CD14-positive monocyte (primary cell): ENCODE results near the gene PPP1R8. TPM values are rescaled to one million over a fixed set of nuclear protein-coding genes. Genes with fewer than 3 reads are reported as not detected.
A peak's percentile ranks its signal among the peaks of the same experiment; 100 is the strongest.
"Not testable (repeated sequence)": the region's sequence is repeated elsewhere in the genome, so short reads cannot be mapped to it uniquely, and the experiment has no call there.

Experiments
- DNase-seq, 3 donors: peaks; one replicate each; pipeline ENCODE4 v3.0.0-alpha.2; 2011 to 2022
- H2AFZ ChIP-seq: 2 replicates; pipeline ENCODE4 v1.6.0; 2012; ENCODE audit warnings: mild to moderate bottlenecking, low read depth, low read length, inconsistent platforms; ENCODE audit not compliant: insufficient read depth, poor library complexity, severe bottlenecking
- H3K27ac ChIP-seq, 2 donors: 1 replicate in 1 of 2; 2 replicates in 1 of 2; pipeline ENCODE4 v1.5.1; 2012 to 2013; ENCODE audit warnings: low read length in 2 of 2, control low read depth in 1 of 2, inconsistent platforms in 1 of 2, low read depth in 1 of 2, mild to moderate bottlenecking in 1 of 2
- H3K27me3 ChIP-seq, 2 donors: one replicate each; pipeline versions ENCODE4 v1.6.0 to v1.6.1; 2011 to 2013; ENCODE audit warnings: low read length in 2 of 2; ENCODE audit not compliant: control insufficient read depth in 2 of 2, insufficient read depth in 2 of 2
- H3K36me3 ChIP-seq, 2 donors: replicated peaks in 1 of 2; 1 replicate in 1 of 2; 2 replicates in 1 of 2; pipeline versions ENCODE4 v1.5.1 to v1.6.1; 2012 to 2013; ENCODE audit warnings: low read length in 2 of 2, control low read depth in 1 of 2, inconsistent platforms in 1 of 2, mild to moderate bottlenecking in 1 of 2; ENCODE audit not compliant: insufficient read depth in 2 of 2, control insufficient read depth in 1 of 2
- H3K4me1 ChIP-seq, 2 donors: 1 replicate in 1 of 2; 2 replicates in 1 of 2; pipeline versions ENCODE4 v1.5.1 to v1.6.1; 2012 to 2013; ENCODE audit warnings: low read length in 2 of 2, control low read depth in 1 of 2, inconsistent platforms in 1 of 2, mild to moderate bottlenecking in 1 of 2, moderate library complexity in 1 of 2; ENCODE audit not compliant: insufficient read depth in 2 of 2, control insufficient read depth in 1 of 2
- H3K4me2 ChIP-seq: replicated peaks from 2 replicates; pipeline ENCODE3; 2012; ENCODE audit warnings: low read length, moderate library complexity, mild to moderate bottlenecking; ENCODE audit not compliant: poor library complexity, severe bottlenecking; ENCODE audit errors: extremely low read depth
- H3K4me3 ChIP-seq, 3 experiments: fragments of 200-600 bp in 1 of 3; sonication (generic) in 1 of 3; replicated peaks in 1 of 3; 1 replicate in 2 of 3; 2 replicates in 1 of 3; pipeline ENCODE4 v1.5.1; 2011 to 2013; ENCODE audit warnings: low read length in 3 of 3, mild to moderate bottlenecking in 3 of 3, control low read depth in 2 of 3, low read depth in 2 of 3, inconsistent platforms in 1 of 3, moderate library complexity in 1 of 3
- H3K79me2 ChIP-seq: 2 replicates; pipeline ENCODE4 v1.6.0; 2012; ENCODE audit warnings: mild to moderate bottlenecking, control low read depth, inconsistent platforms, low read length, moderate library complexity; ENCODE audit not compliant: insufficient read depth
- H3K9ac ChIP-seq: 2 replicates; pipeline ENCODE4 v1.6.0; 2017; ENCODE audit warnings: low read length, mild to moderate bottlenecking; ENCODE audit not compliant: insufficient read depth, poor library complexity, severe bottlenecking
- H3K9me3 ChIP-seq, 2 donors: replicated peaks in 1 of 2; 1 replicate in 1 of 2; 2 replicates in 1 of 2; pipeline versions ENCODE4 v1.5.1 to v1.6.1; 2012 to 2013; ENCODE audit warnings: low read length in 2 of 2, control low read depth in 1 of 2; ENCODE audit not compliant: control insufficient read depth in 1 of 2, insufficient read depth in 1 of 2
- H4K20me1 ChIP-seq: 2 replicates; pipeline ENCODE4 v1.6.0; 2012; ENCODE audit warnings: mild to moderate bottlenecking, low read length, control low read depth, moderate library complexity; ENCODE audit not compliant: insufficient read depth
- H3K27ac Mint-ChIP-seq, 7 donors: one replicate each; pipeline ENCODE4 v1.8.0; 2020; ENCODE audit warnings: mild to moderate bottlenecking in 7 of 7, mixed read lengths in 7 of 7, moderate library complexity in 6 of 7, inconsistent platforms in 2 of 7
- H3K27me3 Mint-ChIP-seq, 3 donors: one replicate each; pipeline ENCODE4 v1.8.0; 2021 to 2022; ENCODE audit warnings: low read depth in 3 of 3, mild to moderate bottlenecking in 3 of 3, mixed read lengths in 3 of 3, moderate library complexity in 3 of 3, inconsistent platforms in 1 of 3
- H3K36me3 Mint-ChIP-seq, 2 donors: one replicate each; pipeline ENCODE4 v1.8.0; 2020; ENCODE audit warnings: mixed read lengths in 2 of 2, inconsistent platforms in 1 of 2, mild to moderate bottlenecking in 1 of 2
- H3K4me1 Mint-ChIP-seq: one replicate; pipeline ENCODE4 v1.8.0; 2020; ENCODE audit warnings: mild to moderate bottlenecking, mixed read lengths
- H3K4me3 Mint-ChIP-seq, 2 donors: one replicate each; pipeline ENCODE4 v1.8.0; 2020; ENCODE audit warnings: mild to moderate bottlenecking in 2 of 2, mixed read lengths in 2 of 2, moderate library complexity in 1 of 2
- H3K9me3 Mint-ChIP-seq, 7 donors: one replicate each; pipeline ENCODE4 v1.8.0; 2020 to 2022; ENCODE audit warnings: mixed read lengths in 7 of 7, mild to moderate bottlenecking in 6 of 7, moderate library complexity in 6 of 7, inconsistent platforms in 2 of 7
- CTCF ChIP-seq: fragments of 200-600 bp; IDR thresholded peaks from one replicate; pipeline ENCODE4 v1.8.0; 2022; ENCODE audit warnings: antibody characterized with exemption, mild to moderate bottlenecking
- WGBS: methylation state at CpG from one replicate; pipeline ENCODE4 v1.1.5; 2013; ENCODE audit warnings: missing lambda C conversion rate; ENCODE audit not compliant: insufficient coverage; 5-methylcytosine and 5-hydroxymethylcytosine counted together
- intact Hi-C, 2 donors: fragments of 100-400 bp; cut with micrococcal nuclease; formaldehyde crosslinking; loops; one replicate each; pipeline versions ENCODE4 v1.15.0 to v1.15.1; 2023
- polyA plus RNA-seq, 3 donors: library from polyadenylated mRNA; depleted of rRNA in 1 of 3; unstranded in 2 of 3; stranded (reverse) in 1 of 3; fragments of 300-500 nt in 2 of 3; fragments of >200 nt in 1 of 3; fragmentation: Illumina TruSeq in 2 of 3; gene quantifications; 1 replicate in 2 of 3; 2 replicates in 1 of 3; pipeline ENCODE4 v1.2.3, GENCODE V29; 2012 to 2021

PPP1R8 gene
- polyA plus RNA-seq, 3 donors = 17.0 to 23.9 (median 21.4) TPM

- Histone ChIP-seq H3K27me3 (no peaks in the 10 kb centered on the region), H3K9me3 (no peaks in the 10 kb centered on the region), H3K79me2 (no peaks in the 10 kb centered on the region), H3K9ac (no peak overlapping the region), H4K20me1 (peaks cover 5% of the 10 kb centered on the region), H3K4me1 (no peaks in the 10 kb centered on the region), H3K27ac (no peak overlapping the region), H3K4me3 (no peak overlapping the region), H3K4me2 (no peak overlapping the region), H3K36me3 (peaks cover 51 to 58% of the 10 kb centered on the region in 2 donors), H2AFZ (no peak overlapping the region)
- Mint-ChIP-seq H3K27me3 (no peaks in the 10 kb centered on the region), H3K9me3 (peaks cover 0 to 2% (median 0%) of the 10 kb centered on the region in 7 donors), H3K4me1 (no peaks in the 10 kb centered on the region), H3K36me3 (peaks cover 45 to 63% of the 10 kb centered on the region in 2 donors), H3K4me3 (no peak overlapping the region), H3K27ac (peak overlapping the region in 2 of 7 donors; percentile 16 to 31)
- no peak for DNase-seq
- intact Hi-C loops = no loop called here
- TF ChIP-seq CTCF = no peak
- WGBS = 100% methylated on average over 1 of the region's 4 CpGs
Observed at GRCh38 chr1:27823784-27824183, 6.8 kb upstream of the PPP1R8 start.

- peaks cover 0 to 2% (median 0%) of the 10 kb centered on the region in 7 donors for H3K9me3 Mint-ChIP-seq
- no peaks in the 10 kb centered on the region for H3K27me3 Mint-ChIP-seq
- WGBS = no CpG with 5 or more reads among the region's 4 CpGs
Observed at GRCh38 chr1:27824411-27824810, 6.2 kb upstream of the PPP1R8 start.

GRCh38 chr1:27829339-27829960 lies 1.1 kb upstream of the PPP1R8 start:
- Histone ChIP-seq H3K36me3 (peaks cover 19 to 24% of the 10 kb centered on the region in 2 donors), H2AFZ (peak overlapping the region; percentile 98), H3K4me1 (peaks cover 14 to 19% of the 10 kb centered on the region in 2 donors), H3K4me2 (peak overlapping the region; percentile 90), H3K4me3 (peak overlapping the region in 1 of 3 experiments; percentile 96), H3K79me2 (peaks cover 42% of the 10 kb centered on the region)
- H4K20me1 ChIP-seq, H3K27me3 ChIP-seq, H3K9ac ChIP-seq, H3K27ac ChIP-seq, intact Hi-C loops, DNase-seq, H3K27me3 Mint-ChIP-seq, H3K9me3 ChIP-seq, H3K9me3 Mint-ChIP-seq: not testable (repeated sequence)
- no CpG with 5 or more reads among the region's 4 CpGs for WGBS
- peak overlapping the region in 1 of 7 donors; percentile 93 for H3K27ac Mint-ChIP-seq
- peaks cover 15 to 25% of the 10 kb centered on the region in 2 donors for H3K36me3 Mint-ChIP-seq
- H3K4me3 Mint-ChIP-seq = peak overlapping the region in 1 of 2 donors; percentile 93
- H3K4me1 Mint-ChIP-seq = peaks cover 17% of the 10 kb centered on the region

More at GRCh38 chr1:27824411-27824810, 6.2 kb upstream of the PPP1R8 start:
- intact Hi-C loops = no loop called here
- Histone ChIP-seq H3K79me2 (no peaks in the 10 kb centered on the region), H3K27me3 (no peaks in the 10 kb centered on the region), H3K9me3 (no peaks in the 10 kb centered on the region), H3K4me2 (no peak overlapping the region), H3K4me1 (no peaks in the 10 kb centered on the region), H3K4me3 (no peak overlapping the region), H2AFZ (no peak overlapping the region), H4K20me1 (peaks cover 5% of the 10 kb centered on the region), H3K27ac (no peak overlapping the region), H3K36me3 (peaks cover 46 to 52% of the 10 kb centered on the region in 2 donors), H3K9ac (no peak overlapping the region)
- no peak overlapping the region for H3K4me3 Mint-ChIP-seq
- no peak for TF ChIP-seq CTCF
- H3K4me1 Mint-ChIP-seq = no peaks in the 10 kb centered on the region
- no peak for DNase-seq
- H3K36me3 Mint-ChIP-seq = peaks cover 39 to 57% of the 10 kb centered on the region in 2 donors
- no peak overlapping the region for H3K27ac Mint-ChIP-seq
